ENCODE data around the gene APOA1.

The APOA1 gene

DNA sequence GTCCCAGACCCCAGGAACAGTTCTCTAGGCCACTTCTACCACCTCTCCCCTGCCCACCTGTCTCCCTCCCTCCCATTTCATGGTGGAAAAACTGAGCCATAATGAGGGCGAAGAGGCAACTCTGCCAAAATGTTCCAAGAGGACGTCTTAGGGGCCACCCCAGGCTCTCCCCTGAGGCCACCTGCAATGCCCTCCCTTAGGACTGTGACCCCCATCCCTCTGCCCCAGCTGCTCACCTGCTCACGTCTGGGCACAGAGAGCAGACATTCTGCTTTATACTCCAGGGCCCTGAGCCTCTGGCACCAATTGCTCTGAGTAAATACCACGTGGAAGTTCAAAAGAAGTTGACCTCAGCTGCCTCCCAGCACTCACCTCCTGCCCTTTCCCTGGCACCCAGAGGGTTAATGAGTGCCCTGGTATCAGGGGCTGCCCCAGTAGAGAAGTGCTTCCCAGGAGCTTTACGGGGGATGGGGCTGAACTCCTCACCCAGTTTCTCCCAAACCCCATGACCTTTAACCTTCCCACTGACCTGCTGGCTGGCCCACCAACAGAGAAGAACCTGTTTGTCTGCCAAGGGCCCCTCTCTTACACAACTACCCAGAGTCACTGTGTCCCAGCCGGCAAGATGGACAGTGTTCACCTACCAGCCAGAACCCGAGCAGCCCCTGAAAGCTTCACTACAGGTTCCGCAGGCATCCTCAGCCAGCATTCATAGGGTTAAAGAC, 45.1 kb downstream of the APOA1 start:
- H3K27me3 ChIP-seq (ENCODE audit: insufficient read depth, low read length) = peaks cover 18% of the 10 kb centered on the region; the same call in 1 of the 2 replicates
- H3K9me3 ChIP-seq (ENCODE audit: insufficient read depth, low read depth, low read length) = no peaks in the 10 kb centered on the region
- H3K27ac ChIP-seq (ENCODE audit: low read depth, low read length) = no peak overlapping the region
- WGBS = 85% methylated on average over 8 of the region's 8 CpGs
- peaks cover 4% of the 10 kb centered on the region for H3K4me1 ChIP-seq (ENCODE audit: insufficient read depth, low read length)
- no peak overlapping the region for H3K9ac ChIP-seq (ENCODE audit: low read depth, low read length)
- no peaks in the 10 kb centered on the region for H3K36me3 ChIP-seq (ENCODE audit: insufficient read depth, low read length)
- H3K4me3 ChIP-seq (ENCODE audit: low read length) = no peak overlapping the region

GRCh38 chr11:116791813-116792143, 45.6 kb downstream of the APOA1 start, which contains the start of gene APOA5:
Gene APOA5 (minus strand): TSS chr11:116791879. CDS start chr11:116791860, 19 bp downstream.
- H3K27ac ChIP-seq (ENCODE audit: low read depth, low read length) = no peak within 1 kb of the TSS

DNA sequence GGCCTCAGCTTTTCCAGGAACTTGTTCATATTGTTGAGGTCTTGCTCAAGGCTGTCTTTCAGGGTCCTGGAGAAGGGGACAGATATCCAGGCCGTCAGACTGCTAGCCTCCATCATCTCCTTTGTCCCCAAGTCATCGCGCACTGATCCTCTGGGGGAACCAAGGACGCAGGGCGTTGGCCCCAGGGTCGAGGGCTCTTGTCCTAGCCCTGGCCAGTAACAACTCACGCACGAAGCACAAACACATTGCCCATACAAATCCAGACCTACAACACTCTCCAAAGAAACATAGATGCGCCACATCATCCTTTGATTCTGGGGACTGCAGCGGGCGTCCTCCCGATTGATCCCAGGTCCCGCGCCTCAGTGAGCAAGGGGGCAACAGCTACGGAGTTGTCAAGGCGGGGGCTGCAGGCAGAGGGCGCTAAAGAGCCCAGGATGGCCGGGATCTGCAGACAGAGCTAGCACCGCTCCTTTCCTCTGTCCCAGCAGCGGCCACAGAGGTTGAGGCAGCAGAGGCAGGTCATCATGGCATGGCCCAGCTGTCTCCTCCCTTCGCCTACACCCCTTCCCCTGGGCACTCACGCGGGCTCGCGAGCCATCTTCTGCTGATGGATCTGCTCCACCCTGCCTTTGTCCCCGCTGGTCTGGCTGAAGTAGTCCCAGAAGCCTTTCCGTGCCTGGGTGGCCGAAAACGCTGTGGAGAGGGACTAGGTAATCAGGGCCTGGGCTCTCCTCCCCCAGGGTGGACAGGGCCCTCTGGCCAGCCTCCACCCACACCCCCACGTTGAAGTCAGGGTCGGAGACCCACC, 46.2 kb downstream of the APOA1 start:
- Histone ChIP-seq H3K9ac (ENCODE audit: low read depth, low read length) (no peak overlapping the region), H3K27me3 (ENCODE audit: insufficient read depth, low read length) (peaks cover 18% of the 10 kb centered on the region; the same call in 1 of the 2 replicates), H3K4me3 (ENCODE audit: low read length) (no peak overlapping the region), H3K9me3 (ENCODE audit: insufficient read depth, low read depth, low read length) (no peaks in the 10 kb centered on the region), H3K27ac (ENCODE audit: low read depth, low read length) (no peak overlapping the region), H3K36me3 (ENCODE audit: insufficient read depth, low read length) (peaks cover 7% of the 10 kb centered on the region), H3K4me1 (ENCODE audit: insufficient read depth, low read length) (peaks cover 4% of the 10 kb centered on the region)
- 37% methylated on average over 31 of the region's 31 CpGs for WGBS

More at GRCh38 chr11:116791813-116792143, 45.6 kb downstream of the APOA1 start, which contains the start of gene APOA5:
- WGBS = 92% methylated on average over 7 of the region's 7 CpGs
- H3K36me3 ChIP-seq (ENCODE audit: insufficient read depth, low read length) = peaks cover 1% of the 10 kb centered on the region
- peaks cover 4% of the 10 kb centered on the region for H3K4me1 ChIP-seq (ENCODE audit: insufficient read depth, low read length)
- peaks cover 18% of the 10 kb centered on the region; the same call in 1 of the 2 replicates for H3K27me3 ChIP-seq (ENCODE audit: insufficient read depth, low read length)
- H3K9ac ChIP-seq (ENCODE audit: low read depth, low read length) = no peak within 1 kb of the TSS
- H3K4me3 ChIP-seq (ENCODE audit: low read length) = no peak within 1 kb of the TSS
- H3K9me3 ChIP-seq (ENCODE audit: insufficient read depth, low read depth, low read length) = no peaks in the 10 kb centered on the region

DNA sequence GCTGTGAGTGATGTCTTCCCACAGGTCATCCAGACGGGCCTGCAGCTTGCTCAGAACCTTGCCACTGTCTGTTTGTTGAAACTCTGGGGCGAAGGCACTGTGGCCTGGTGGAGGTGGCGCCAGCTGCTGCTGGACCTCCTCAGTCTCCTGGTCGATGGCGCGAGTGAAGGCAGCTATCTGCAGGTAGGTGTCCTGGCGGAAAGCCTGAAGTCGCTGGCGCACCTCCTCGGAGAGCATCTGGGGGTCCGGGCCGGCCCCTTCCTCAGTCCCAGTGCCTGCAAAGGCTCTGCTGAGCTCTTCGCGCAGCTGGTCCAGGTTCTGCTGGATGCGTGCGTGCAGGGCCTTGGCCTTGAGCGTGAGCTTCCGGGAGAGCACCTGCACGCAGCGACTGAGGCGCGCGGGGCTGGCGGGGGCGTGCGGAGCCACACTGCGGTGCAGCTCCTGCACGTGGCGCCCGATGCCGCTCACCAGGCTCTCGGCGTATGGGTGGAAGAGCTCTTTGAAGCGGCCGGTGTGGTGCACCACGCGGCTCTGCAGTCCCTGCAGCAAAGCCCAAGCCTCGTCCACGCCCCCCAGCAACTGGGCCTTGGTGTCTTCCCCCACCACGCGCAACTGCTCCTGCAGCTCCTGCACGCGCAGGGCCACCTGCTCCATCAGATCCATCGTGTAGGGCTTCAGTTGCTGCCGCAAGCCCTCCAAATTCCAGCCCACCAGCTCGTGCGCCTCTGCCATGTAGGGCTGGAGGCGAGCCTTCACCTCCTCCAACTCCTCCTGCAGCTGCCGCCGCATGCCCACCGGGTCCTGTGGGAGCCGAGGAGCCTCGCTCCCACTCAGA, 47.0 kb downstream of the APOA1 start:
- 93% methylated on average over 53 of the region's 53 CpGs for WGBS
- H3K27ac ChIP-seq (ENCODE audit: low read depth, low read length) = no peak overlapping the region
- no peak overlapping the region for H3K9ac ChIP-seq (ENCODE audit: low read depth, low read length)
- no peaks in the 10 kb centered on the region for H3K9me3 ChIP-seq (ENCODE audit: insufficient read depth, low read depth, low read length)
- H3K4me1 ChIP-seq (ENCODE audit: insufficient read depth, low read length) = peaks cover 4% of the 10 kb centered on the region
- H3K36me3 ChIP-seq (ENCODE audit: insufficient read depth, low read length) = peaks cover 15% of the 10 kb centered on the region
- no peak overlapping the region for H3K4me3 ChIP-seq (ENCODE audit: low read length)
- peaks cover 18% of the 10 kb centered on the region; the same call in 1 of the 2 replicates for H3K27me3 ChIP-seq (ENCODE audit: insufficient read depth, low read length)

- Histone ChIP-seq H3K9me3 (ENCODE audit: insufficient read depth, low read depth, low read length) (no peaks in the 10 kb centered on the region), H3K36me3 (ENCODE audit: insufficient read depth, low read length) (peaks cover 29% of the 10 kb centered on the region), H3K4me1 (ENCODE audit: insufficient read depth, low read length) (peaks cover 4% of the 10 kb centered on the region), H3K27me3 (ENCODE audit: insufficient read depth, low read length) (peaks cover 18% of the 10 kb centered on the region; the same call in 1 of the 2 replicates), H3K9ac (ENCODE audit: low read depth, low read length) (no peak overlapping the region), H3K27ac (ENCODE audit: low read depth, low read length) (no peak overlapping the region), H3K4me3 (ENCODE audit: low read length) (no peak overlapping the region)
- WGBS = 91% methylated on average over 3 of the region's 4 CpGs
These were observed 48.4 kb downstream of the APOA1 start for GRCh38 chr11:116788975-116789374.

GRCh38 chr11:116788534-116788933, 48.9 kb downstream of the APOA1 start:
- H3K27ac ChIP-seq (ENCODE audit: low read depth, low read length) = no peak overlapping the region

GRCh38 chr11:116787786-116788486, 49.5 kb downstream of the APOA1 start, which contains the start of gene ZPR1:
Gene ZPR1 (minus strand): TSS chr11:116788023. CDS start chr11:116787990, 33 bp downstream.
- H3K9ac ChIP-seq (ENCODE audit: low read depth, low read length) = peak within 1 kb of the TSS; percentile 61
- peaks cover 4% of the 10 kb centered on the region for H3K4me1 ChIP-seq (ENCODE audit: insufficient read depth, low read length)
- no peaks in the 10 kb centered on the region for H3K9me3 ChIP-seq (ENCODE audit: insufficient read depth, low read depth, low read length)
- H3K27ac ChIP-seq (ENCODE audit: low read depth, low read length) = no peak within 1 kb of the TSS; the same call in 1 of the 2 replicates
- H3K4me3 ChIP-seq (ENCODE audit: low read length) = peak within 1 kb of the TSS; percentile 83
- H3K36me3 ChIP-seq (ENCODE audit: insufficient read depth, low read length) = peaks cover 39% of the 10 kb centered on the region
- peaks cover 18% of the 10 kb centered on the region; the same call in 1 of the 2 replicates for H3K27me3 ChIP-seq (ENCODE audit: insufficient read depth, low read length)
- WGBS = under 1% methylated on average over 56 of the region's 56 CpGs

More at GRCh38 chr11:116788534-116788933, 48.9 kb downstream of the APOA1 start:
- no peaks in the 10 kb centered on the region for H3K9me3 ChIP-seq (ENCODE audit: insufficient read depth, low read depth, low read length)
- peaks cover 33% of the 10 kb centered on the region for H3K36me3 ChIP-seq (ENCODE audit: insufficient read depth, low read length)
- H3K9ac ChIP-seq (ENCODE audit: low read depth, low read length) = peak overlapping the region; percentile 61; the same call in 1 of the 2 replicates
- WGBS = 75% methylated on average over 3 of the region's 4 CpGs
- H3K27me3 ChIP-seq (ENCODE audit: insufficient read depth, low read length) = peaks cover 18% of the 10 kb centered on the region; the same call in 1 of the 2 replicates
- peak overlapping the region; percentile 83 for H3K4me3 ChIP-seq (ENCODE audit: low read length)
- H3K4me1 ChIP-seq (ENCODE audit: insufficient read depth, low read length) = peaks cover 4% of the 10 kb centered on the region

- H3K9me3 ChIP-seq (ENCODE audit: insufficient read depth, low read depth, low read length) = no peaks in the 10 kb centered on the region
- H3K27me3 ChIP-seq (ENCODE audit: insufficient read depth, low read length) = peaks cover 18% of the 10 kb centered on the region; the same call in 1 of the 2 replicates
- WGBS = 0% methylated on average over 13 of the region's 15 CpGs
- H3K36me3 ChIP-seq (ENCODE audit: insufficient read depth, low read length) = peaks cover 45% of the 10 kb centered on the region
- H3K4me3 ChIP-seq (ENCODE audit: low read length) = peak overlapping the region; percentile 83
- H3K27ac ChIP-seq (ENCODE audit: low read depth, low read length) = no peak overlapping the region
- peak overlapping the region; percentile 61 for H3K9ac ChIP-seq (ENCODE audit: low read depth, low read length)
- H3K4me1 ChIP-seq (ENCODE audit: insufficient read depth, low read length) = peaks cover 4% of the 10 kb centered on the region; the same call in 1 of the 2 replicates
These were observed 50.0 kb downstream of the APOA1 start for GRCh38 chr11:116787436-116787785.

- Histone ChIP-seq H3K4me1 (ENCODE audit: insufficient read depth, low read length) (0 out of 2 replicates have a peak, but pooled peaks cover 4% of the 10 kb centered on the region), H3K27ac (ENCODE audit: low read depth, low read length) (no peak overlapping the region)
These were observed 50.5 kb downstream of the APOA1 start for GRCh38 chr11:116786966-116787365.

GRCh38 chr11:116786326-116786725, 51.1 kb downstream of the APOA1 start:
- Histone ChIP-seq H3K9me3 (ENCODE audit: insufficient read depth, low read depth, low read length) (no peaks in the 10 kb centered on the region), H3K36me3 (ENCODE audit: insufficient read depth, low read length) (peaks cover 55% of the 10 kb centered on the region), H3K4me1 (ENCODE audit: insufficient read depth, low read length) (0 out of 2 replicates have a peak, but pooled peaks cover under 1% of the 10 kb centered on the region), H3K27ac (ENCODE audit: low read depth, low read length) (no peak overlapping the region), H3K4me3 (ENCODE audit: low read length) (no peak overlapping the region), H3K27me3 (ENCODE audit: insufficient read depth, low read length) (peaks cover 18% of the 10 kb centered on the region; the same call in 1 of the 2 replicates), H3K9ac (ENCODE audit: low read depth, low read length) (no peak overlapping the region)
- 98% methylated on average over 2 of the region's 2 CpGs for WGBS

More at GRCh38 chr11:116786966-116787365, 50.5 kb downstream of the APOA1 start:
- peak overlapping the region; percentile 61 for H3K9ac ChIP-seq (ENCODE audit: low read depth, low read length)
- 74% methylated on average over 5 of the region's 5 CpGs for WGBS
- peaks cover 49% of the 10 kb centered on the region for H3K36me3 ChIP-seq (ENCODE audit: insufficient read depth, low read length)
- H3K4me3 ChIP-seq (ENCODE audit: low read length) = peak overlapping the region; percentile 83
- H3K9me3 ChIP-seq (ENCODE audit: insufficient read depth, low read depth, low read length) = no peaks in the 10 kb centered on the region
- peaks cover 18% of the 10 kb centered on the region; the same call in 1 of the 2 replicates for H3K27me3 ChIP-seq (ENCODE audit: insufficient read depth, low read length)
